ENCODE results near the gene VAC14.
A peak's percentile ranks its signal among the peaks of the same experiment; 100 is the strongest.

VAC14 gene

DNA sequence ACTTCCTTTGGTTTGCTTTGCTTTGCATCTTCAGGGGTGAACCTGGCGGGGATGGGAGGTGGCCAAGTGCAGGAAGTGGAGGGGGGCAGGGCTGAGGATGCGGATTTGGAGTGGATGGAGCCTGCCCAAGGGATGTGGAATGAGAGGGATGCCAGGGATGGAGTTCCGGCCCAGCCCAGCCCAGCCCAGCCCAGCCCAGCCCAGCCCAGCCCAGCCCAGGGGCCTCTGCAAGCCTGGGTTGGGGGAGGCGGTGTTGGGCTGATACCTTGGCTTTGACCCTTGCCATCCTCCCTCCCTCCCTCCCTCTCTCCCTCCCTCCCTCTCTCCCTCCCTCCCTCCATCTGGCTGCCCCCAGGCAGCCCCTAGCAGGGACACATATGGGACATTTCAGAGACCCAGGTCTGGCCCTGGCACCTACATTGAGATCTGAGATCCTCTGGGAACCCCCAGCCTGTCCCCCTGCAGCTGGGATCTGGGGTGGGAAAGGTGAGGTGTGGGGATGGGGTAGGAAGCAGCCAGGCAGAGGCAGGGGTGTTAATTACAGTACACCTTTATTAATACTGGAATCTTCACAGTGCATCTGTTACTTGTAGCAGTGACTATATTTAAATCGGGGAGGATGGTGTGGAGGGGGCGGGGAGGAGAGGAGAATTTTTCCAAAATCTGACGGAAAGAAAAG lies 140.1 kb downstream of the VAC14 start:
- H4K8ac ChIP-seq (ENCODE audit: low read depth, low read length): no peak overlapping the region
- H3K79me1 ChIP-seq (ENCODE audit: low read length): no peaks in the 10 kb centered on the region
- no peak overlapping the region for H3K27ac ChIP-seq (ENCODE audit: low read depth, low read length)
- no peak overlapping the region for H4K5ac ChIP-seq (ENCODE audit: low read length)
- H3K23ac ChIP-seq (ENCODE audit: low read length): no peak overlapping the region
- no peaks in the 10 kb centered on the region for H3K27me3 ChIP-seq (ENCODE audit: insufficient read depth, low read length, poor library complexity)
- peak; percentile 56 for DNase-seq
- H3K18ac ChIP-seq (ENCODE audit: low read length): no peak overlapping the region
- H3K4me1 ChIP-seq (ENCODE audit: control insufficient read depth, low read depth, low read length): peaks cover 2% of the 10 kb centered on the region
- H3K36me3 ChIP-seq (ENCODE audit: control insufficient read depth, insufficient read depth, low read length): no peaks in the 10 kb centered on the region
- no peak overlapping the region for H3K4ac ChIP-seq (ENCODE audit: low read depth, low read length)
- H3K4me2 ChIP-seq (ENCODE audit: low read length): no peak overlapping the region
- no peak overlapping the region for H2BK120ac ChIP-seq (ENCODE audit: low read depth, low read length)
- no peak overlapping the region for H3K9ac ChIP-seq (ENCODE audit: low read length)
- H2AK5ac ChIP-seq (ENCODE audit: low read length): no peak overlapping the region
- no CpG with 5 or more reads among the region's 7 CpGs for WGBS (ENCODE audit: extremely low coverage, insufficient coverage, low lambda C conversion rate)
- no peaks in the 10 kb centered on the region for H3K79me2 ChIP-seq (ENCODE audit: control insufficient read depth, insufficient read depth, low read length)
- H2BK5ac ChIP-seq (ENCODE audit: low read length): no peak overlapping the region
- H3K4me3 ChIP-seq (ENCODE audit: low read length): no peak overlapping the region
- H2BK15ac ChIP-seq (replicated peaks; ENCODE audit: low read depth): no peak overlapping the region
- H3K56ac ChIP-seq (ENCODE audit: low read length): no peak overlapping the region

- Histone ChIP-seq H3K4me2 (ENCODE audit: low read length) (no peak overlapping the region), H3K56ac (ENCODE audit: low read length) (no peak overlapping the region), H3K36me3 (ENCODE audit: control insufficient read depth, insufficient read depth, low read length) (no peaks in the 10 kb centered on the region), H3K27ac (ENCODE audit: low read depth, low read length) (no peak overlapping the region), H3K9ac (ENCODE audit: low read length) (no peak overlapping the region), H2BK15ac (replicated peaks; ENCODE audit: low read depth) (no peak overlapping the region), H3K79me1 (ENCODE audit: low read length) (no peaks in the 10 kb centered on the region), H3K4ac (ENCODE audit: low read depth, low read length) (no peak overlapping the region), H2BK5ac (ENCODE audit: low read length) (no peak overlapping the region), H3K18ac (ENCODE audit: low read length) (no peak overlapping the region), H3K23ac (ENCODE audit: low read length) (no peak overlapping the region), H3K4me1 (ENCODE audit: control insufficient read depth, low read depth, low read length) (peaks cover 2% of the 10 kb centered on the region), H4K5ac (ENCODE audit: low read length) (no peak overlapping the region), H2BK120ac (ENCODE audit: low read depth, low read length) (no peak overlapping the region), H4K8ac (ENCODE audit: low read depth, low read length) (no peak overlapping the region), H2AK5ac (ENCODE audit: low read length) (no peak overlapping the region), H3K27me3 (ENCODE audit: insufficient read depth, low read length, poor library complexity) (no peaks in the 10 kb centered on the region), H3K79me2 (ENCODE audit: control insufficient read depth, insufficient read depth, low read length) (no peaks in the 10 kb centered on the region), H3K4me3 (ENCODE audit: low read length) (no peak overlapping the region)
- WGBS (ENCODE audit: extremely low coverage, insufficient coverage, low lambda C conversion rate): no CpG with 5 or more reads among the region's 16 CpGs
- DNase-seq: no peak
Measured at GRCh38 chr16:70659953-70660671, 140.8 kb downstream of the VAC14 start.

DNA sequence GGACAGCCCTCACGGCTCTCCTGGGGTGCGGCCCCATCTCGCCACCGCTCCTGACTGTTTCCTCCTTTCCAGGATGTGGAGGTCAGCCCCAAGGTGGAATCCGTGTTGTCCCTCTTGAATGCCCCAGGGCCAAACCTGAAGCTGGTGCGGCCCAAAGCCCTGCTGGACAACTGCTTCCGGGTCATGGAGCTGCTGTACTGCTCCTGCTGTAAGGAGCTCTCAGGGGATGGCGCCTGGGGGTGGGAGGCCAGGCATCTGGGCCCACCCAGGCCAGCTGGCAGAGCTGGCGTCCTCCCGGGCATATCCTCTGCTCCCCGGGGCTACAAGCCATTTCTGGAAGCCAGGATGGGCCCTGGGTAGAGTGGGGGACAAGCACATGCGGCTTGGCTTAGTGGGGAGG lies 141.4 kb downstream of the VAC14 start:
- Histone ChIP-seq H3K27ac (ENCODE audit: low read depth, low read length) (no peak overlapping the region), H4K8ac (ENCODE audit: low read depth, low read length) (no peak overlapping the region), H3K79me2 (ENCODE audit: control insufficient read depth, insufficient read depth, low read length) (no peaks in the 10 kb centered on the region), H3K4me3 (ENCODE audit: low read length) (no peak overlapping the region), H3K36me3 (ENCODE audit: control insufficient read depth, insufficient read depth, low read length) (no peaks in the 10 kb centered on the region), H3K18ac (ENCODE audit: low read length) (no peak overlapping the region), H2BK5ac (ENCODE audit: low read length) (no peak overlapping the region), H3K27me3 (ENCODE audit: insufficient read depth, low read length, poor library complexity) (no peaks in the 10 kb centered on the region), H2BK120ac (ENCODE audit: low read depth, low read length) (no peak overlapping the region), H3K4ac (ENCODE audit: low read depth, low read length) (no peak overlapping the region), H2BK15ac (replicated peaks; ENCODE audit: low read depth) (no peak overlapping the region), H4K5ac (ENCODE audit: low read length) (no peak overlapping the region), H2AK5ac (ENCODE audit: low read length) (no peak overlapping the region), H3K23ac (ENCODE audit: low read length) (no peak overlapping the region), H3K79me1 (ENCODE audit: low read length) (no peaks in the 10 kb centered on the region), H3K4me2 (ENCODE audit: low read length) (no peak overlapping the region), H3K4me1 (ENCODE audit: control insufficient read depth, low read depth, low read length) (peaks cover 2% of the 10 kb centered on the region), H3K56ac (ENCODE audit: low read length) (no peak overlapping the region), H3K9ac (ENCODE audit: low read length) (no peak overlapping the region)
- no peak for DNase-seq
- WGBS (ENCODE audit: extremely low coverage, insufficient coverage, low lambda C conversion rate): no CpG with 5 or more reads among the region's 12 CpGs

DNA sequence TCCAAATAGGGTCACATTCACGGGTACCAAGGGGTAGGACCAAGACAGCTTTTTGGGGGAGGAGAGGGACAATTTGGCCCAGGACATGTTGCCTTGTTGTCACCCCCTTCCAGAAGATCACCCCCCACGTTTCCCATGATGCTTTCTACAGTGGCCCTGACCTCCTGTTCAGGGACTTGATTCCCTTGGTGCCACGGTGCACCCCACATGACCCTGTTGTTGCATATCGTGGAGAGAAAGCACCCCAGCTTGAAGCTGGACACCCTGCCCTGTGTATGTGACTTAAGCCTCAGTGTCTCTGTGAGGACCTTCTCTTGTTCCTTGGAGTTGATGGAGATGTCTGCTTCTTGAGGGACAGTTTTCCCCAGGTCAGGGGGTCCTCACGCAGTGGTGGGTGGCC lies 142.0 kb downstream of the VAC14 start:
- H3K4me1 ChIP-seq (ENCODE audit: control insufficient read depth, low read depth, low read length): peaks cover 2% of the 10 kb centered on the region
- H3K18ac ChIP-seq (ENCODE audit: low read length): no peak overlapping the region
- no peaks in the 10 kb centered on the region for H3K79me1 ChIP-seq (ENCODE audit: low read length)

DNA sequence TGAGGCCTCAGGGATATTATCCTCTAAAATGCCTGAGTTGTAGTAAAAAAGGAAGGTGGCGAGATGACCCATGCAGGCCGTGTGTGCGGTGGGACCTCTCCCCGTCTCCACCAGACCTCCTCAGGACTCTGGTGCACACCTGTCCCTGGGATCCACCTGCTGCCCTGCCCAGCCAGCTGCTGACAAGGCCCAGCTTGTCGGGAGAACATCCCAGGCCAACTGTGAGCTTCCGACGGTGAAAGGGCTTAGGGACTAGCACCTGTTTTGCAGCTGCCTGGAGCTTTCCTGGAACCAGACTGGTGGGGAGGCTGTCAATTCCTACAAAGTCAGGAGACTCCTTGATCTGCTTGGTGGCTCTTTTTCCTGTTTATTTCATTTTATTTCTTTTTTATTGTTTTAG lies 143.0 kb downstream of the VAC14 start:
- Histone ChIP-seq H3K27me3 (ENCODE audit: insufficient read depth, low read length, poor library complexity) (no peaks in the 10 kb centered on the region), H4K5ac (ENCODE audit: low read length) (no peak overlapping the region), H2AK5ac (ENCODE audit: low read length) (no peak overlapping the region), H4K8ac (ENCODE audit: low read depth, low read length) (no peak overlapping the region), H2BK5ac (ENCODE audit: low read length) (no peak overlapping the region), H3K18ac (ENCODE audit: low read length) (no peak overlapping the region), H3K4me3 (ENCODE audit: low read length) (no peak overlapping the region), H3K4me2 (ENCODE audit: low read length) (no peak overlapping the region), H3K27ac (ENCODE audit: low read depth, low read length) (no peak overlapping the region), H3K56ac (ENCODE audit: low read length) (no peak overlapping the region), H2BK15ac (replicated peaks; ENCODE audit: low read depth) (no peak overlapping the region), H3K79me1 (ENCODE audit: low read length) (no peaks in the 10 kb centered on the region), H3K23ac (ENCODE audit: low read length) (no peak overlapping the region), H3K9ac (ENCODE audit: low read length) (no peak overlapping the region), H3K4me1 (ENCODE audit: control insufficient read depth, low read depth, low read length) (peaks cover 2% of the 10 kb centered on the region), H3K4ac (ENCODE audit: low read depth, low read length) (no peak overlapping the region), H3K36me3 (ENCODE audit: control insufficient read depth, insufficient read depth, low read length) (no peaks in the 10 kb centered on the region), H2BK120ac (ENCODE audit: low read depth, low read length) (no peak overlapping the region), H3K79me2 (ENCODE audit: control insufficient read depth, insufficient read depth, low read length) (no peaks in the 10 kb centered on the region)
- no CpG with 5 or more reads among the region's 7 CpGs for WGBS (ENCODE audit: extremely low coverage, insufficient coverage, low lambda C conversion rate)
- DNase-seq: no peak

More for the DNA sequence above, 142.0 kb downstream of the VAC14 start:
- no CpG with 5 or more reads among the region's 5 CpGs for WGBS (ENCODE audit: extremely low coverage, insufficient coverage, low lambda C conversion rate)
- Histone ChIP-seq H3K4ac (ENCODE audit: low read depth, low read length) (no peak overlapping the region), H2BK15ac (replicated peaks; ENCODE audit: low read depth) (no peak overlapping the region), H2BK5ac (ENCODE audit: low read length) (no peak overlapping the region), H2BK120ac (ENCODE audit: low read depth, low read length) (no peak overlapping the region), H4K8ac (ENCODE audit: low read depth, low read length) (no peak overlapping the region), H3K23ac (ENCODE audit: low read length) (no peak overlapping the region), H3K4me3 (ENCODE audit: low read length) (no peak overlapping the region), H3K4me2 (ENCODE audit: low read length) (no peak overlapping the region), H3K36me3 (ENCODE audit: control insufficient read depth, insufficient read depth, low read length) (no peaks in the 10 kb centered on the region), H3K9ac (ENCODE audit: low read length) (no peak overlapping the region), H3K79me2 (ENCODE audit: control insufficient read depth, insufficient read depth, low read length) (no peaks in the 10 kb centered on the region), H3K27me3 (ENCODE audit: insufficient read depth, low read length, poor library complexity) (no peaks in the 10 kb centered on the region), H4K5ac (ENCODE audit: low read length) (no peak overlapping the region), H3K56ac (ENCODE audit: low read length) (no peak overlapping the region), H3K27ac (ENCODE audit: low read depth, low read length) (no peak overlapping the region), H2AK5ac (ENCODE audit: low read length) (no peak overlapping the region)
- DNase-seq: no peak

All from mesendoderm (in vitro differentiated cells).